ENCODE data around the gene DDX24. TPM values are rescaled to one million over a fixed set of nuclear protein-coding genes. Genes with fewer than 3 reads are reported as not detected.

Gene DDX24
- total RNA-seq, 1 donor from 2014 or later: 191 TPM

DNA sequence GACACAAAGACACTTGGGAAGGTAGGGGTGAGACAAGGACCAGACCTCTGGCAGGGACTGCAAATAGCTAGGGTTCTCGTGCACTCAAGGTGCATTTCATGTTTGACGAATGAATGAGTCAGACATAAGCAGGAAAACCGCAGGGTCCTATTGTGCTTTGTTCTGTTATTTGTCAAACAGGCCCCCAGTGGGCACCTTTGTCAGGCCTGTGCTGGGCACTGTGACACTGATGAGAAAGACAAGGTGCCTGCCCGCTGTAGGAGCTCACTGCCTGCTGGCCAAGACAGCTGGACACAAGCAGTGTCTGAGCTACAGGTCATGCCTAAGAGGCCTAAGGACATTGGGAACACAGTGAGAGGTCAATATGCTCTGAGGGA is 52.6 kb downstream of the DDX24 start:
- no peak for TF ChIP-seq CTCF (IDR thresholded peaks at IDR 0.05)
- DNase-seq: no peak
- Histone ChIP-seq H3K36me3 (no peaks in the 10 kb centered on the region), H3K4me1 (peaks cover 10% of the 10 kb centered on the region), H3K27ac (no peak overlapping the region), H3K4me3 (no peak overlapping the region), H3K27me3 (no peaks in the 10 kb centered on the region), H3K9me3 (no peaks in the 10 kb centered on the region)
- ATAC-seq: no peak
- intact Hi-C loops (cut with DNase I): no loop called here

GRCh38 chr14:94027566-94028449 is 53.2 kb downstream of the DDX24 start:
- H3K4me1 ChIP-seq: peaks cover 10% of the 10 kb centered on the region
- intact Hi-C loops (cut with DNase I): no loop called here
- H3K9me3 ChIP-seq: no peaks in the 10 kb centered on the region
- no peak overlapping the region for H3K4me3 ChIP-seq
- ATAC-seq: peak; percentile 11
- no peaks in the 10 kb centered on the region for H3K27me3 ChIP-seq
- H3K36me3 ChIP-seq: no peaks in the 10 kb centered on the region
- TF ChIP-seq CTCF (IDR thresholded peaks at IDR 0.05): no peak
- no peak for DNase-seq
- no peak overlapping the region for H3K27ac ChIP-seq

GRCh38 chr14:94026889-94027469 is 54.0 kb downstream of the DDX24 start:
- Histone ChIP-seq H3K4me1 (peaks cover 10% of the 10 kb centered on the region), H3K4me3 (peak overlapping the region; percentile 68), H3K27ac (peak overlapping the region; percentile 42), H3K9me3 (no peaks in the 10 kb centered on the region), H3K27me3 (no peaks in the 10 kb centered on the region), H3K36me3 (no peaks in the 10 kb centered on the region)
- ATAC-seq: no peak
- no peak for DNase-seq
- TF ChIP-seq CTCF (IDR thresholded peaks at IDR 0.05): no peak
- intact Hi-C loops (cut with DNase I): no loop called here

DNA sequence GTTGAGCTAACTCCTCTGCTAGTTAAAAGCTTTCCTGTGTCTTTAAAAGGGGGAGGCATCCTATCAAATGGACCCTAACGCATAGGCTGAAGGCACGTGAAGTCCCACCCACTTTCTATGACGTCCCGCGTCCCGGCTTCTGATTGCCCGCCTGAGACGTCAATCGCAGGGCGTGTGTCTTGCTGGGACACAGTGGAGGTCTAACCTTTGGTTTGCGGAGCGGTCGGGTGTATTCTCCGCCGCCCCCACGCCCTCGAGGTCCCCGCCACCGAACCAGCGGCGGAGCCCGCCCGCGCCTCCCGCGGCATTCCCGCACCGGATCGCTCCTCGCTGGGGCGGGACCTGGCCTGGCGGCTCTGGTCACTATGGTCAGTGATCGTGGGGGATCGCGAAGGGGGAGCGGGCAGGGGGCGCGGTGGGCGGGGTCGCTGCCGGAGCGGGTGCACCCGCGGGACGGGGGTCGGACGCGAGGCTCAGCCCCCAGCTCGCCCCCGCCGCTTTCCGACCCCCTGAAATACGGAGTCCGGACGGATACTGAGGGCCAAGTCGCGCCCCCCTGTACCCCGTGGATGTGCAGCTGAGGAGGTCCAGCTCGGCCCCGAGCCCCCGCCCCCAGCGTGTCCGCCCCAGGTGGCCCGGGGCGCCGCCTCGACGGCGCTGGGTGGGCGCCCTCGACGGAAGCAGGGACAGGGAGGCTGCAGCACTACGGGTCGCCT is 54.7 kb downstream of the DDX24 start, which contains the start of gene OTUB2:
Gene OTUB2, plus strand, starts transcription at position 168 of the 716 bp plus-strand sequence. Its CDS starts 198 bp downstream, at position 366.
- intact Hi-C loops (cut with DNase I): no loop called here
- Histone ChIP-seq H3K36me3 (no peaks in the 10 kb centered on the region), H3K4me1 (peaks cover 10% of the 10 kb centered on the region), H3K4me3 (peak within 1 kb of the TSS; percentile 68), H3K27ac (peak within 1 kb of the TSS; percentile 42), H3K9me3 (no peaks in the 10 kb centered on the region), H3K27me3 (no peaks in the 10 kb centered on the region)
- TF ChIP-seq CTCF (IDR thresholded peaks at IDR 0.05): no peak
- ATAC-seq (peak; percentile 98), DNase-seq (peak; percentile 97)

GRCh38 chr14:94025720-94026119 is 55.3 kb downstream of the DDX24 start:
- TF ChIP-seq CTCF (IDR thresholded peaks at IDR 0.05): no peak
- intact Hi-C loops (cut with DNase I): no loop called here
- no peaks in the 10 kb centered on the region for H3K9me3 ChIP-seq
- no peaks in the 10 kb centered on the region for H3K36me3 ChIP-seq
- DNase-seq (no peak), ATAC-seq (no peak)
- H3K4me1 ChIP-seq: peaks cover 10% of the 10 kb centered on the region
- no peaks in the 10 kb centered on the region for H3K27me3 ChIP-seq
- H3K27ac ChIP-seq: no peak overlapping the region
- peak overlapping the region; percentile 68 for H3K4me3 ChIP-seq

All from upper lobe of right lung (tissue), 1 donor.